LNCAP (cell line): ENCODE data around the gene COL4A6.

Experiments used
- CTCF ChIP-seq: fragments of 450-650 bp; IDR thresholded peaks from 2 replicates; pipeline ENCODE4 v1.5.1; 2017; ENCODE audit warnings: mild to moderate bottlenecking

Gene COL4A6

GRCh38 chrX:108361316-108361715 lies 76.9 kb downstream of the COL4A6 start:
- no peak for TF ChIP-seq CTCF

GRCh38 chrX:108359806-108360602 lies 78.2 kb downstream of the COL4A6 start:
- TF ChIP-seq CTCF = no peak

- TF ChIP-seq CTCF = no peak
Measured at GRCh38 chrX:108353452-108353851, 84.8 kb downstream of the COL4A6 start.

GRCh38 chrX:108349210-108349609 lies 89.0 kb downstream of the COL4A6 start:
- no peak for TF ChIP-seq CTCF

GRCh38 chrX:108348525-108348924 lies 89.7 kb downstream of the COL4A6 start:
- TF ChIP-seq CTCF = no peak

- TF ChIP-seq CTCF = no peak
Measured at GRCh38 chrX:108347800-108348199, 90.4 kb downstream of the COL4A6 start.

GRCh38 chrX:108344216-108344615 lies 94.0 kb downstream of the COL4A6 start:
- TF ChIP-seq CTCF = no peak

GRCh38 chrX:108341947-108342346 lies 96.3 kb downstream of the COL4A6 start:
- no peak for TF ChIP-seq CTCF
